Measurements from ENCODE around the gene PLEKHA7.

GRCh38 chr11:16737818-16738192 is 276.4 kb downstream of the PLEKHA7 start:
- no peak for TF ChIP-seq CTCF (conservative IDR thresholded peaks at IDR 0.05)
- no peak for TF ChIP-seq ZFX (IDR thresholded peaks at IDR 0.05)
